ENCODE results near the gene HOXA9. TPM values are rescaled to one million over a fixed set of nuclear protein-coding genes. Genes with fewer than 3 reads are reported as not detected.

HOXA9 gene
- total RNA-seq, 2 donors from 2014 or later = not detected

DNA sequence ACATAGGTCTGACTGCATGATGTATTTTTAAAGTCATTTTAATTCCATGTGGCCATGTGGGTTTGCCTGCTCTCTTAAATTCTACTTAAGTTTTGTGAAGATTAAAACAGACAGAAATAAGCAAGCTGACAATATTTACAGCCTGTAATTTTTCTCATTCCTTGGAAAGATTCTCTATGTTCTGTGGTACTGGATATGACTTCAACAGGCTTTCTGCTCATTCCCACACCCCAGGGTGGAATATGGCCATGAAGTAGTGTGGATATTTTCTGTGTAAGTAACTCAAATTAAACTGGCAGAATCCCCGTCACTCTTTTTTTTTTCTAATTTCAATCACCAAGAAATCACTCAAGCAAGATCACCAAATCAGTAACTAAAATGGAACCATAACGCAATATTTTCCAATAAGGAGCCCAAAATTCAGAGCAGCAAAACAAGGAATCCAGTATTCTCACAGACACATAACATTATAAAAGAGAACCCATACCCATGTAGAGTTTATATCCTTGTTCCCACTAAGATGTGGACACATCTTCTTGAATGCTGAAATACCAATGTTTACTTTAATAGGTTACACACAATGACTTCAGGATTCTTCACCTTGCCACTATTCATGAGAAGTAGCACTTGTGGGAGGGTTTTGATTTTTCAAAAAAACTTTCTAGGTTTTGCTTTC is 27.6 kb downstream of the HOXA9 start:
- ATAC-seq (ENCODE audit: insufficient number of reproducible peaks, low FRiP score, low read depth) (no peak), DNase-seq (ENCODE audit: low spot score) (no peak)
- Histone ChIP-seq H3K4me3 (no peak overlapping the region), H3K36me3 (peaks cover 3% of the 10 kb centered on the region), H3K27me3 (replicated peaks; ENCODE audit: insufficient read depth) (no peaks in the 10 kb centered on the region), H3K27ac (peak overlapping the region; percentile 66 to 95), H3K9me3 (no peaks in the 10 kb centered on the region), H3K4me1 (ENCODE audit: control insufficient read depth in 1 of 2, low read depth in 2 of 2) (peaks cover 7 to 33% of the 10 kb centered on the region in 2 donors)
- TF ChIP-seq, protein P1, sequence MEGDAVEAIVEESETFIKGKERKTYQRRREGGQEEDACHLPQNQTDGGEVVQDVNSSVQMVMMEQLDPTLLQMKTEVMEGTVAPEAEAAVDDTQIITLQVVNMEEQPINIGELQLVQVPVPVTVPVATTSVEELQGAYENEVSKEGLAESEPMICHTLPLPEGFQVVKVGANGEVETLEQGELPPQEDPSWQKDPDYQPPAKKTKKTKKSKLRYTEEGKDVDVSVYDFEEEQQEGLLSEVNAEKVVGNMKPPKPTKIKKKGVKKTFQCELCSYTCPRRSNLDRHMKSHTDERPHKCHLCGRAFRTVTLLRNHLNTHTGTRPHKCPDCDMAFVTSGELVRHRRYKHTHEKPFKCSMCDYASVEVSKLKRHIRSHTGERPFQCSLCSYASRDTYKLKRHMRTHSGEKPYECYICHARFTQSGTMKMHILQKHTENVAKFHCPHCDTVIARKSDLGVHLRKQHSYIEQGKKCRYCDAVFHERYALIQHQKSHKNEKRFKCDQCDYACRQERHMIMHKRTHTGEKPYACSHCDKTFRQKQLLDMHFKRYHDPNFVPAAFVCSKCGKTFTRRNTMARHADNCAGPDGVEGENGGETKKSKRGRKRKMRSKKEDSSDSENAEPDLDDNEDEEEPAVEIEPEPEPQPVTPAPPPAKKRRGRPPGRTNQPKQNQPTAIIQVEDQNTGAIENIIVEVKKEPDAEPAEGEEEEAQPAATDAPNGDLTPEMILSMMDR (IDR thresholded peaks at IDR 0.05) = no peak

DNA sequence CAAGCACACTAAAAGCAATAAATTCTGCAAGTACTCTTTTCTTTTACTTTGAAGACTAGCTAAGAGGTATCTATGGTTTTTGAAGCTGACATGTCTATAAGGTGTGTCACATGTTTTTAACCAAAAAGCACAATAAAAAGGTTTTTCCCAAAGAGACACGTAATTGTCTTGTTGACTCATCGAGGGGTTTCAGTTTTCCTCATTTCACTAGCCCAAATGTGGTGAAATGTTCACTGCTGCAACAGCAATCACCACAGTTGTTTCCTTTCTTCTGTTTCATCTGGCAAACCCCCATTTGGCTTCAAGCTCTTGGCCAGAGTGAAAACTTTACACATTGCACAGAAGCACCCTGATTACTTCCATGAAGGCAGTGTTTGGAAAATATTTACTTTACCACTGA is 30.9 kb downstream of the HOXA9 start:
- no peak for ATAC-seq (ENCODE audit: insufficient number of reproducible peaks, low FRiP score, low read depth)
- TF ChIP-seq, protein P1 (IDR thresholded peaks at IDR 0.05) = no peak
- no peaks in the 10 kb centered on the region for H3K9me3 ChIP-seq
- DNase-seq (ENCODE audit: low spot score) = no peak
- peak overlapping the region in 1 of 2 donors; percentile 24 for H3K27ac ChIP-seq
- no peaks in the 10 kb centered on the region for H3K36me3 ChIP-seq
- no peak overlapping the region for H3K4me3 ChIP-seq
- H3K4me1 ChIP-seq (ENCODE audit: control insufficient read depth in 1 of 2, low read depth in 2 of 2) = peaks cover 7 to 21% of the 10 kb centered on the region in 2 donors
- H3K27me3 ChIP-seq (replicated peaks; ENCODE audit: insufficient read depth) = no peaks in the 10 kb centered on the region

DNA sequence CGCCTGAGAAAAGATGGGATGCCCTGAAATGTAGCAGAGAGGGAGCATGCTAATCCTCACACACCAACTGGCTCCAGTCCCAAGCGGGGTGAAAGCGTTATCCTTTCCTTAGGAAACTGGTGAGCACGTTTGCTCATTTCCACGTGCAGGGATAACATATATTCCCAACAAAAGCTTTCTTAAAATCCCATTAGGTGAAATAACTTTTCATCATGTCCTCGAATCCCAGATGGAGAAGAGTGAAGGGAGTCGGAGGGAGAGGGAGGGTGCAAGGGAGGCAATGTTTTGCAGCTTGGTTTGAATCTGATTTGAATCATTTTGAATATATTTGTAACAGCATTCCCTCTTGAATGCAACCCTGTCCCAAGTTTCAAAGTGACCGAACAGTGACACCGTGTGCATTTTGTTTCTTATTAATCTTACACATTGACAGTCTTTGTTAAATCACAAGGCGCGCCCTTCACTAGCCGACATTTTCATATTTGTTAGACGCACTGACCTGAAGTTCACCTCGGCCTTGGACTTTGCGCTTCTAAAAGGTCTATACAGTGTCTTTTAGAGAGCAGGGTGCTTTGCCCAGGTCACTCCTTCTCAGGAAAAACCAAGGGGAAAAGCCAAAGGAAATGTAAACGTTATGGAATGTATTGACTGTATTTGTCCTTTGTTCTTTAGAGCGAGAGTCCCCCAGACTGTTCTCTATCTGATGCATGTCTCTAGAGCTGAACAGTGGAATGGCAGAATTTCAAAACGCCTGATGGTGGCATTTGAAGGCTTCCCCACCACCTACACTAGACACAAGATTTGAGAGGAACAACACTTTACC is 31.7 kb downstream of the HOXA9 start:
- Histone ChIP-seq H3K4me3 (no peak overlapping the region), H3K9me3 (no peaks in the 10 kb centered on the region), H3K27me3 (replicated peaks; ENCODE audit: insufficient read depth) (no peaks in the 10 kb centered on the region), H3K4me1 (ENCODE audit: control insufficient read depth in 1 of 2, low read depth in 2 of 2) (peaks cover 7 to 29% of the 10 kb centered on the region in 2 donors), H3K27ac (peak overlapping the region in 1 of 2 donors; percentile 24), H3K36me3 (no peaks in the 10 kb centered on the region)
- TF ChIP-seq, protein P1 (IDR thresholded peaks at IDR 0.05) = no peak
- DNase-seq (ENCODE audit: low spot score) = no peak
- ATAC-seq (ENCODE audit: insufficient number of reproducible peaks, low FRiP score, low read depth) = no peak

DNA sequence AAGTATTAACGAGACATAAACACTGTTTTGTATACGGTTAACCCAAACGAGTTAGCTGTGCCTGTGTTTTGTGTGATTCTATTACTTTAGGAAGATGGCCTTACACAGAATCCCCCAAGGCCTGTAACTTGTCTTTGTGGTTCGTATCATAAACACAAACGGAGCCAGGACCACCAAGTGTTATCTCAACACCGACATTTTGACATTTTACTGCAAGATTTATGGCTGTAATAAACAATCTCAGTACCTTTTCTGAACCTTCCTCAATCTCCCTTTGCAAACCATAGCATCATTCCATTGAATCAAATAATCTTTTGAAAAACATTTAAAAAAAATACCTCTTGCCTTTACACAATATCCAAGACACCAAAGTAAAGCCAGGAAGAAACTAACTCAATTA is 32.4 kb downstream of the HOXA9 start:
- Histone ChIP-seq H3K9me3 (no peaks in the 10 kb centered on the region), H3K4me1 (ENCODE audit: control insufficient read depth in 1 of 2, low read depth in 2 of 2) (peaks cover 7 to 34% of the 10 kb centered on the region in 2 donors), H3K27me3 (replicated peaks; ENCODE audit: insufficient read depth) (no peaks in the 10 kb centered on the region), H3K27ac (no peak overlapping the region), H3K36me3 (no peaks in the 10 kb centered on the region), H3K4me3 (no peak overlapping the region)
- DNase-seq (ENCODE audit: low spot score) (no peak), ATAC-seq (ENCODE audit: insufficient number of reproducible peaks, low FRiP score, low read depth) (no peak)
- TF ChIP-seq, protein P1 (IDR thresholded peaks at IDR 0.05) = no peak

DNA sequence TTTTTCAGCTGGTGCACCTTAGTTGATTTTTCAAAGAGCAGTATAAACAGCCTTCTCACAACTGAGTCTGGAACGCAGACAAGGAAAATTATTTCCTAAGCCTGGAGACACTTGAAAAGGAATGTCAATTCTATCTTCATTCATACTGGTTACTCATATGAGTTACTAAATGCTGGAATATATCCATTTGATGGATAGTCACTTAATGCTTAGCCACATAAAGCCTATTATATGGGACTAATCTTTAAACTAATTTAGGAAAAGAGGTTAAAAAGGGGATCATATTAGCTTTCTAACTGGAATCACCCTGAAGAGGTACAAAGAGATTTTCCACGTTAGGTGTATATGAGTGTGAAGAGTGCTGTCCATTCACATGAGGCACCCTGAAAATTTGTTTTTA is 33.1 kb downstream of the HOXA9 start:
- Histone ChIP-seq H3K4me3 (no peak overlapping the region), H3K27ac (no peak overlapping the region), H3K9me3 (no peaks in the 10 kb centered on the region), H3K4me1 (ENCODE audit: control insufficient read depth in 1 of 2, low read depth in 2 of 2) (peaks cover 7 to 41% of the 10 kb centered on the region in 2 donors), H3K36me3 (no peaks in the 10 kb centered on the region), H3K27me3 (replicated peaks; ENCODE audit: insufficient read depth) (no peaks in the 10 kb centered on the region)
- DNase-seq (ENCODE audit: low spot score) = no peak
- ATAC-seq (ENCODE audit: insufficient number of reproducible peaks, low FRiP score, low read depth) = no peak
- TF ChIP-seq, protein P1 (IDR thresholded peaks at IDR 0.05) = no peak
